Right lobe of liver (tissue), 4 donors: Measurements from ENCODE around the gene THBS4.

Source experiments
- CTCF ChIP-seq, 4 donors: fragments of 200-600 bp in 3 of 4; fragments of 450-650 bp in 1 of 4; IDR thresholded peaks; one replicate each; pipeline versions ENCODE4 v1.5.1 to v1.8.0; 2016 to 2022; ENCODE audit warnings: antibody characterized with exemption in 4 of 4, mild to moderate bottlenecking in 2 of 4
- POLR2A ChIP-seq: fragments of 450-650 bp; IDR thresholded peaks from one replicate; pipeline ENCODE4 v1.6.1; 2017; ENCODE audit warnings: antibody characterized with exemption, mild to moderate bottlenecking
- donor health status: DM: no; HTN: no; CAD: no.
- donor health status: DM: no; HTN: no; CAD: no.
- donor health status: DM: no; HTN: yes; CAD: no.

GRCh38 chr5:79999722-80000121, 35.4 kb upstream of the THBS4 start:
- no peak for TF ChIP-seq CTCF (IDR thresholded peaks at IDR 0.05)
- TF ChIP-seq POLR2A, result no peak
